GM18526 (cell line): Measurements from ENCODE around the gene LYL1.

Experiments
- POLR2A ChIP-seq: IDR thresholded peaks from 3 replicates; pipeline ENCODE4 v1.6.1; 2011; ENCODE audit not compliant: insufficient read length; ENCODE audit errors: extremely low read depth

LYL1 gene

GRCh38 chr19:13054626-13055212 is 47.9 kb downstream of the LYL1 start:
- no peak for TF ChIP-seq POLR2A

- TF ChIP-seq POLR2A = no peak
These were observed 48.7 kb downstream of the LYL1 start for GRCh38 chr19:13053761-13054625.

- TF ChIP-seq POLR2A = no peak
These were observed 49.4 kb downstream of the LYL1 start for GRCh38 chr19:13053238-13053637.

GRCh38 chr19:13052447-13053175 is 50.0 kb downstream of the LYL1 start:
- TF ChIP-seq POLR2A = no peak

- TF ChIP-seq POLR2A = no peak
These were observed 51.0 kb downstream of the LYL1 start for GRCh38 chr19:13051557-13052165.

GRCh38 chr19:13050274-13050673 is 52.4 kb downstream of the LYL1 start:
- no peak for TF ChIP-seq POLR2A
